NAMALWA (cell line): ENCODE data around the gene ANKRD26.

ENCODE experiments used
- DNase-seq: peaks from one replicate; pipeline ENCODE4 v3.0.0-alpha.2; 2015; ENCODE audit warnings: low spot score

Gene ANKRD26

GRCh38 chr10:27019827-27020226 is 80.5 kb downstream of the ANKRD26 start:
- no peak for DNase-seq

- DNase-seq = no peak
Measured at GRCh38 chr10:26997610-26998009, 102.7 kb downstream of the ANKRD26 start.

GRCh38 chr10:26994743-26995142 is 105.6 kb downstream of the ANKRD26 start:
- no peak for DNase-seq

- DNase-seq = no peak
Measured at GRCh38 chr10:26987851-26988250, 112.4 kb downstream of the ANKRD26 start.

- DNase-seq = no peak
Measured at GRCh38 chr10:26983156-26983555, 117.1 kb downstream of the ANKRD26 start.

- no peak for DNase-seq
Measured at GRCh38 chr10:26982058-26982457, 118.2 kb downstream of the ANKRD26 start.

- no peak for DNase-seq
Measured at GRCh38 chr10:26981232-26981824, 119.0 kb downstream of the ANKRD26 start.

GRCh38 chr10:26978519-26978918 is 121.8 kb downstream of the ANKRD26 start:
- no peak for DNase-seq

- no peak for DNase-seq
Measured at GRCh38 chr10:26977635-26978034, 122.7 kb downstream of the ANKRD26 start.

- no peak for DNase-seq
Measured at GRCh38 chr10:26970667-26971066, 129.6 kb downstream of the ANKRD26 start.

GRCh38 chr10:26969145-26969926 is 131.0 kb downstream of the ANKRD26 start:
- no peak for DNase-seq

GRCh38 chr10:26962835-26963234 is 137.5 kb downstream of the ANKRD26 start:
- DNase-seq = no peak

- no peak for DNase-seq
Measured at GRCh38 chr10:26960308-26960707, 140.0 kb downstream of the ANKRD26 start.

- DNase-seq = no peak
Measured at GRCh38 chr10:26959841-26960240, 140.5 kb downstream of the ANKRD26 start.
